DMS 273 (cell line): ENCODE results near the gene NRXN2.

Experiments
- DNase-seq: peaks from one replicate; lab custom pipeline; 2025; ENCODE audit not compliant: unreplicated experiment; lab: John Stamatoyannopoulos, UW

NRXN2 gene

GRCh38 chr11:64556721-64557250 lies 166.2 kb downstream of the NRXN2 start:
- no peak for DNase-seq
